Smooth muscle cell (in vitro differentiated cells): Measurements from ENCODE around the gene VEGFC. TPM values are rescaled to one million over a fixed set of nuclear protein-coding genes. Genes with fewer than 3 reads are reported as not detected.

Experiments used
- DNase-seq: peaks from one replicate; lab custom pipeline; 2025; ENCODE audit not compliant: unreplicated experiment; lab: John Stamatoyannopoulos, UW
- H2AFZ ChIP-seq: fragments of 200-600 bp; sonication (generic); 2 replicates; pipeline ENCODE4 v1.6.0; 2016; ENCODE audit warnings: antibody characterized with exemption, low read depth, mild to moderate bottlenecking
- H3F3A ChIP-seq: fragments of 200-600 bp; sonication (generic); 2 replicates; pipeline ENCODE4 v1.6.0; 2017; ENCODE audit warnings: antibody characterized with exemption, low read depth
- H3K27ac ChIP-seq: fragments of 200-600 bp; sonication (generic); 2 replicates; pipeline ENCODE4 v1.5.1; 2016; ENCODE audit warnings: low read depth, mild to moderate bottlenecking
- H3K27me3 ChIP-seq: fragments of 200-600 bp; sonication (generic); 2 replicates; pipeline ENCODE4 v1.6.1; 2016; ENCODE audit warnings: low read depth, mild to moderate bottlenecking
- H3K36me3 ChIP-seq: fragments of 200-600 bp; sonication (generic); 2 replicates; pipeline ENCODE4 v1.5.1; 2016; ENCODE audit warnings: low read depth
- H3K4me1 ChIP-seq: fragments of 200-600 bp; sonication (generic); 2 replicates; pipeline ENCODE4 v1.5.1; 2016; ENCODE audit warnings: low read depth
- H3K4me2 ChIP-seq: fragments of 200-600 bp; sonication (generic); 2 replicates; pipeline ENCODE4 v1.6.0; 2016; ENCODE audit warnings: mild to moderate bottlenecking
- H3K4me3 ChIP-seq: fragments of 200-600 bp; sonication (generic); 2 replicates; pipeline ENCODE4 v1.5.1; 2016; ENCODE audit warnings: mild to moderate bottlenecking
- H3K79me2 ChIP-seq: fragments of 200-600 bp; sonication (generic); 2 replicates; pipeline ENCODE4 v1.6.0; 2016; ENCODE audit warnings: low read depth, mild to moderate bottlenecking
- H3K9ac ChIP-seq: fragments of 200-600 bp; sonication (generic); 2 replicates; pipeline ENCODE4 v1.6.0; 2016; ENCODE audit warnings: low read depth
- H3K9me3 ChIP-seq: fragments of 200-600 bp; sonication (generic); replicated peaks from 2 replicates; pipeline ENCODE4 v1.5.1; 2016; ENCODE audit warnings: low read depth
- H4K20me1 ChIP-seq: fragments of 200-600 bp; sonication (generic); 2 replicates; pipeline ENCODE4 v1.6.0; 2016; ENCODE audit warnings: low read depth
- WGBS: methylation state at CpG from one replicate; pipeline ENCODE4 v1.1.7; 2016; ENCODE audit warnings: low lambda C conversion rate; 5-methylcytosine and 5-hydroxymethylcytosine counted together
- polyA plus RNA-seq: library from polyadenylated mRNA; unstranded; fragments of >200 nt; fragmentation: Nextera tagmentation; extraction: Ambion mirVana; gene quantifications from 2 replicates; pipeline ENCODE4 v1.2.1, GENCODE V29; 2016
- total RNA-seq: library from RNA; depleted of rRNA; stranded (reverse); fragments of >200 nt; gene quantifications from 2 replicates; pipeline ENCODE4 v1.2.3, GENCODE V29; 2014
- TF ChIP-seq, protein P1 (sequence below): fragments of 200-600 bp; sonication (generic); IDR thresholded peaks from 2 replicates; pipeline ENCODE4 v1.5.1; 2017; ENCODE audit warnings: borderline replicate concordance, mild to moderate bottlenecking, antibody characterized with exemption; ENCODE audit not compliant: insufficient read depth, poor library complexity, severe bottlenecking

VEGFC gene
- total and polyA plus RNA-seq, 2 experiments from 2014 or later = 26.6 to 30.0 TPM

DNA sequence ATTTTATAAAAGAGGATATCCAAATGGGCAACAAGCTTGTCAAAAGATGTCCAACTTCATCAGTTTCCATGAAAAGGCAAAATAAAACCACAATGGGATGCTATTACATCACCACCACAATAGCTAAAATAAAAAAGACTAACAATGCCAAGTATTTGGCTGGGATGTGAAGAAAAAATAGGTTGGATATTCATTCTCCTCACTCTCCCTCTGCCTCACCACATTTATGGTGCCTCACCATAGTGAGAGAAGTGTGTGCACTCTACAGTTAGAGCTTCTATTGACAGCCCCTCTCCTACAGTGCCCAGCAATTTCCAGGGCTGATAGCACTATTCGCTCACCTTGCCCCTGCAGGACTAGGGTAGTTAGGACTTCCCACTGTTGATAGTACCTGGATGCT lies 25.5 kb downstream of the VEGFC start:
- H3K36me3 ChIP-seq = no peaks in the 10 kb centered on the region
- no peak overlapping the region for H2AFZ ChIP-seq
- H3K4me2 ChIP-seq = no peak overlapping the region
- H3K79me2 ChIP-seq = peaks cover 69% of the 10 kb centered on the region
- H3K27ac ChIP-seq = no peak overlapping the region
- TF ChIP-seq, protein P1, sequence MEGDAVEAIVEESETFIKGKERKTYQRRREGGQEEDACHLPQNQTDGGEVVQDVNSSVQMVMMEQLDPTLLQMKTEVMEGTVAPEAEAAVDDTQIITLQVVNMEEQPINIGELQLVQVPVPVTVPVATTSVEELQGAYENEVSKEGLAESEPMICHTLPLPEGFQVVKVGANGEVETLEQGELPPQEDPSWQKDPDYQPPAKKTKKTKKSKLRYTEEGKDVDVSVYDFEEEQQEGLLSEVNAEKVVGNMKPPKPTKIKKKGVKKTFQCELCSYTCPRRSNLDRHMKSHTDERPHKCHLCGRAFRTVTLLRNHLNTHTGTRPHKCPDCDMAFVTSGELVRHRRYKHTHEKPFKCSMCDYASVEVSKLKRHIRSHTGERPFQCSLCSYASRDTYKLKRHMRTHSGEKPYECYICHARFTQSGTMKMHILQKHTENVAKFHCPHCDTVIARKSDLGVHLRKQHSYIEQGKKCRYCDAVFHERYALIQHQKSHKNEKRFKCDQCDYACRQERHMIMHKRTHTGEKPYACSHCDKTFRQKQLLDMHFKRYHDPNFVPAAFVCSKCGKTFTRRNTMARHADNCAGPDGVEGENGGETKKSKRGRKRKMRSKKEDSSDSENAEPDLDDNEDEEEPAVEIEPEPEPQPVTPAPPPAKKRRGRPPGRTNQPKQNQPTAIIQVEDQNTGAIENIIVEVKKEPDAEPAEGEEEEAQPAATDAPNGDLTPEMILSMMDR = no peak
- H3K9me3 ChIP-seq = no peaks in the 10 kb centered on the region
- DNase-seq = no peak
- H3K27me3 ChIP-seq = no peaks in the 10 kb centered on the region
- H3K4me3 ChIP-seq = no peak overlapping the region
- 100% methylated on average over 1 of the region's 1 CpG for WGBS
- H3K9ac ChIP-seq = no peak overlapping the region
- no peaks in the 10 kb centered on the region for H3F3A ChIP-seq
- peaks cover 35% of the 10 kb centered on the region for H4K20me1 ChIP-seq
- H3K4me1 ChIP-seq = no peaks in the 10 kb centered on the region

DNA sequence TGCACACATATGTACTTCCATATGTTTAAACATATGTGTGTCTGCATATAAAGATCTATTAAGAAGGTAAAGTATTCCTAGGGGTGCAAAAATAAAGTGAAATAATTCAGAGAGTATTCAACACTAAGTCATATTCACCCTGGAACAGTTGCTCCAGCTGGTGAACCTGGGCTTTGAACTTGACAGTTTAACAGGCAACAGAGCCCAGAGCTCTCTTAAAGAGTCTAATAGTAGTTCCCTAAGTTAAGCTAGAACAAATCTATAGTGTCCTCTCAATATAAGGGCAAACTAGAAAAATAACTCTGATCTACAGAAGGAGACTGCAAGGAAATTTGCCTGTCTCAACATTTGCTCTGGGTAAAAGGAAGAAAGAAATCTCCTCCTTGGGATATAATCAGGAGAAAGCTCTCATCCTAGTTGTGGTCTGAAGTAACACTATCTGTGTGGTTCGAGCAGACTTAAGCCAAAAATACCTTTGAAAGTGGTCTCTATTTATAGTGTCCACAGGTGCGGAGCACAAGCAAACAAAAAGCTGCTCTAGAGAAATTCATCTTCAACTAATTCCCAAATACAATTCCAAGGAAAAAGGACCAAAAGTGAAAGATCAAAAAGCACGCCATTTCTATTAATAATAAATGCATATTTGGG lies 29.9 kb downstream of the VEGFC start:
- Histone ChIP-seq H3K4me3 (no peak overlapping the region), H3K27me3 (no peaks in the 10 kb centered on the region), H3F3A (no peaks in the 10 kb centered on the region), H4K20me1 (peaks cover 65% of the 10 kb centered on the region), H3K79me2 (peaks cover 88% of the 10 kb centered on the region), H3K36me3 (no peaks in the 10 kb centered on the region), H3K9me3 (no peaks in the 10 kb centered on the region), H3K9ac (no peak overlapping the region), H2AFZ (no peak overlapping the region), H3K4me1 (no peaks in the 10 kb centered on the region), H3K27ac (no peak overlapping the region), H3K4me2 (no peak overlapping the region)
- TF ChIP-seq, protein P1 = no peak
- 82% methylated on average over 3 of the region's 3 CpGs for WGBS
- DNase-seq = no peak

DNA sequence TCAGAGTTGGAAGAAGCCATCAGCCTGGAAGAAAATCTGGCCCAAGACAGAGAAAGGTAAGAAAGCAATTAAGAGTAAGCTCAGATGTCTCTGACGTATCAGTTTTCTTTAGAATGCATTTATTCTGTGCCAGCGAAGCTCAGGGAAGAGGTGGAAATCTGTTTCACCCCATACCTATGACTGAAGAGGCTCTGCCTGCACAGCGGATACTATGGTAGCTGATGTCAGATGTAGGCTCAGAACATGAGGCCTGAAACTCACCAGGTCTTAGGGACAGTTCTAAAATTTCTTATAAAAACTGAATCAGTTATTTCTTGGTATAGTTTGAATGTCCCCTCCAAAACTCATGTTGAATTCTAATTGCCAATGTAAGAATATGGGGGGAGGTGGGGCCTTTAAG lies 30.9 kb downstream of the VEGFC start:
- H3K27ac ChIP-seq = no peak overlapping the region
- H4K20me1 ChIP-seq = peaks cover 71% of the 10 kb centered on the region
- no peaks in the 10 kb centered on the region for H3F3A ChIP-seq
- TF ChIP-seq, protein P1 = no peak
- no peaks in the 10 kb centered on the region for H3K36me3 ChIP-seq
- H3K9ac ChIP-seq = no peak overlapping the region
- no peak overlapping the region for H3K4me3 ChIP-seq
- DNase-seq = no peak
- H2AFZ ChIP-seq = no peak overlapping the region
- 96% methylated on average over 3 of the region's 3 CpGs for WGBS
- no peaks in the 10 kb centered on the region for H3K9me3 ChIP-seq
- H3K4me2 ChIP-seq = no peak overlapping the region
- peaks cover 89% of the 10 kb centered on the region for H3K79me2 ChIP-seq
- H3K4me1 ChIP-seq = no peaks in the 10 kb centered on the region
- H3K27me3 ChIP-seq = no peaks in the 10 kb centered on the region

DNA sequence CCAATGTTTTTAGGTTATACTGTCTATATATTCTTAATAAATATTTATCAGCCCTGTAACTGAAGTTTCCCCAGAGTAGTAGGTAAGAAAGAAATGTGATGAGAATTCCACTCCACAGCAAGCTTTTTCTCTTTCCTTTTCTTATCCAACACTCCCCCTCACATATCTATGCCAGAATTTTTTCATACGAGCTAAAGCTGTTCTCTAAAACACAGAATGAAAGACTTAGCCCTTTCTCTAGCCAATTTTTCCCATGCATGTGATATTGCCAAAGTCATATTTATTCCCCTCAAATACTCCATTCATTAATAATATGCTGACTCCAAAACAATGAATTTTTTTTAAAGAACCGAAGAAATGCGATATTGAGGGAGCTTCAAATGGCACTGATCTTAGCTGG lies 32.3 kb downstream of the VEGFC start:
- TF ChIP-seq, protein P1 = no peak
- no peak overlapping the region for H3K9ac ChIP-seq
- peaks cover 83% of the 10 kb centered on the region for H4K20me1 ChIP-seq
- DNase-seq = no peak
- peaks cover 90% of the 10 kb centered on the region for H3K79me2 ChIP-seq
- no peaks in the 10 kb centered on the region for H3F3A ChIP-seq
- no peaks in the 10 kb centered on the region for H3K27me3 ChIP-seq
- no peak overlapping the region for H3K4me3 ChIP-seq
- 92% methylated on average over 3 of the region's 3 CpGs for WGBS
- no peak overlapping the region for H3K4me2 ChIP-seq
- no peak overlapping the region for H2AFZ ChIP-seq
- H3K36me3 ChIP-seq = no peaks in the 10 kb centered on the region
- H3K4me1 ChIP-seq = no peaks in the 10 kb centered on the region
- no peak overlapping the region for H3K27ac ChIP-seq
- H3K9me3 ChIP-seq = no peaks in the 10 kb centered on the region
